ENCODE data around the gene ERBB2. TPM values are rescaled to one million over a fixed set of nuclear protein-coding genes. Genes with fewer than 3 reads are reported as not detected.

Gene ERBB2
- total and polyA plus RNA-seq, 2 of the 4 experiments (the other 2 are of a cell fraction) = 28.7 to 33.3 TPM

GRCh38 chr17:39777534-39778365 is 77.9 kb downstream of the ERBB2 start:
- BruUV-seq (replicated peaks) = no TSS peak
- TF ChIP-seq, protein P1, sequence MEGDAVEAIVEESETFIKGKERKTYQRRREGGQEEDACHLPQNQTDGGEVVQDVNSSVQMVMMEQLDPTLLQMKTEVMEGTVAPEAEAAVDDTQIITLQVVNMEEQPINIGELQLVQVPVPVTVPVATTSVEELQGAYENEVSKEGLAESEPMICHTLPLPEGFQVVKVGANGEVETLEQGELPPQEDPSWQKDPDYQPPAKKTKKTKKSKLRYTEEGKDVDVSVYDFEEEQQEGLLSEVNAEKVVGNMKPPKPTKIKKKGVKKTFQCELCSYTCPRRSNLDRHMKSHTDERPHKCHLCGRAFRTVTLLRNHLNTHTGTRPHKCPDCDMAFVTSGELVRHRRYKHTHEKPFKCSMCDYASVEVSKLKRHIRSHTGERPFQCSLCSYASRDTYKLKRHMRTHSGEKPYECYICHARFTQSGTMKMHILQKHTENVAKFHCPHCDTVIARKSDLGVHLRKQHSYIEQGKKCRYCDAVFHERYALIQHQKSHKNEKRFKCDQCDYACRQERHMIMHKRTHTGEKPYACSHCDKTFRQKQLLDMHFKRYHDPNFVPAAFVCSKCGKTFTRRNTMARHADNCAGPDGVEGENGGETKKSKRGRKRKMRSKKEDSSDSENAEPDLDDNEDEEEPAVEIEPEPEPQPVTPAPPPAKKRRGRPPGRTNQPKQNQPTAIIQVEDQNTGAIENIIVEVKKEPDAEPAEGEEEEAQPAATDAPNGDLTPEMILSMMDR (conservative IDR thresholded peaks at IDR 0.05; ENCODE audit: low read depth, low read length) = no peak
- no peak for TF ChIP-seq RFX5 (IDR thresholded peaks at IDR 0.05; ENCODE audit: low read depth, low read length)
- no peak for TF ChIP-seq SMC3 (IDR thresholded peaks at IDR 0.05; ENCODE audit: low read depth, low read length)
- TF ChIP-seq POLR2A (IDR thresholded peaks at IDR 0.05; ENCODE audit: low read depth, low read length) = no peak
- no peak for TF ChIP-seq CEBPB (IDR thresholded peaks at IDR 0.05; ENCODE audit: low read depth, low read length)
- TF ChIP-seq FOS (IDR thresholded peaks at IDR 0.05; ENCODE audit: low read depth, low read length) = no peak
- no peak for TF ChIP-seq USF2 (IDR thresholded peaks at IDR 0.05; ENCODE audit: low read depth, low read length)
- TF ChIP-seq MAFK (IDR thresholded peaks at IDR 0.05; ENCODE audit: low read depth, low read length) = no peak
- TF ChIP-seq BHLHE40 (IDR thresholded peaks at IDR 0.05; ENCODE audit: low read depth, low read length) = no peak
- no peak for TF ChIP-seq RCOR1 (IDR thresholded peaks at IDR 0.05; ENCODE audit: insufficient replicate concordance, low read length)
- TF ChIP-seq RAD21 (IDR thresholded peaks at IDR 0.05; ENCODE audit: low read length) = no peak
- no peak for TF ChIP-seq ELK1 (IDR thresholded peaks at IDR 0.05; ENCODE audit: borderline replicate concordance, low read depth, low read length)
- no peak for TF ChIP-seq MXI1 (IDR thresholded peaks at IDR 0.05; ENCODE audit: borderline replicate concordance, low read depth, low read length)
- TF ChIP-seq MAZ (IDR thresholded peaks at IDR 0.05; ENCODE audit: borderline replicate concordance, low read depth, low read length) = no peak
- no peak for TF ChIP-seq NFE2L2 (IDR thresholded peaks at IDR 0.05; ENCODE audit: low read depth, low read length)

More at GRCh38 chr17:39777534-39778365, 77.9 kb downstream of the ERBB2 start:
- H3K4me1 ChIP-seq (ENCODE audit: control insufficient read depth, insufficient read depth, low read length) = no peaks in the 10 kb centered on the region
- WGBS, 2 experiments (ENCODE audit: extremely low coverage in 2 of 2, insufficient read length in 1 of 2) = no CpG with 5 or more reads among the region's 11 CpGs
- DNase-seq = no peak
- H4K5ac ChIP-seq (ENCODE audit: low read depth, low read length) = no peak overlapping the region
- H3K4ac ChIP-seq (ENCODE audit: low read depth, low read length) = no peak overlapping the region
- no peak overlapping the region for H2BK120ac ChIP-seq (ENCODE audit: low read depth, low read length)
- H4K8ac ChIP-seq (ENCODE audit: low read depth in 2 of 2, low read length in 2 of 2) = no peak overlapping the region
- no peak overlapping the region for H3K4me2 ChIP-seq (ENCODE audit: low read depth, low read length)
- H3K14ac ChIP-seq (replicated peaks; ENCODE audit: low read depth, low read length) = no peak overlapping the region
- ChIA-PET CTCF (no interaction called here), POLR2A (ENCODE audit: unreplicated experiment) (no interaction called here)
- intact Hi-C loops (cut with micrococcal nuclease) = loop anchor here (5.0 kb wide), 1 partner anchor 80 kb away; no protein-coding TSS in a partner anchor
- H2BK15ac ChIP-seq (ENCODE audit: low read depth, low read length) = no peak overlapping the region
- H3K79me1 ChIP-seq (ENCODE audit: low read depth in 1 of 2, low read length in 2 of 2) = no peaks in the 10 kb centered on the region
- no peaks in the 10 kb centered on the region for H3K9me3 ChIP-seq (ENCODE audit: control insufficient read depth, insufficient read depth, low read length)
- H3K18ac ChIP-seq (ENCODE audit: low read depth, low read length) = no peak overlapping the region
- ATAC-seq (ENCODE audit: low read depth) = no peak
- H3K23ac ChIP-seq (ENCODE audit: low read depth, low read length) = no peak overlapping the region
- H3K56ac ChIP-seq (ENCODE audit: extremely low read depth, insufficient read depth, low read length) = no peak overlapping the region
- H3K27ac ChIP-seq (ENCODE audit: insufficient read depth, low read length) = no peak overlapping the region
- H3K9me1 ChIP-seq (ENCODE audit: insufficient read depth, low read length) = no peaks in the 10 kb centered on the region
- H4K91ac ChIP-seq (ENCODE audit: insufficient read depth, low read depth, low read length) = no peak overlapping the region
- no peak overlapping the region for H2BK5ac ChIP-seq (ENCODE audit: low read depth, low read length, poor library complexity, severe bottlenecking)
- H4K20me1 ChIP-seq (ENCODE audit: insufficient read depth, low read length) = no peaks in the 10 kb centered on the region
- H3K9ac ChIP-seq (ENCODE audit: low read depth, low read length) = no peak overlapping the region
- in situ Hi-C loops (cut with MboI; ENCODE audit: low sequenced_read_pairs) = loop anchor here (10.0 kb wide), 1 partner anchor 197 kb away; no protein-coding TSS in a partner anchor
- no peak overlapping the region for H2BK20ac ChIP-seq (ENCODE audit: low read depth, low read length)
- no peak overlapping the region for H2AFZ ChIP-seq (replicated peaks; ENCODE audit: low read length, poor library complexity)
- peaks cover 59% of the 10 kb centered on the region for H3K27me3 ChIP-seq (ENCODE audit: control insufficient read depth, insufficient read depth, low read length)
- no peak overlapping the region for H2AK5ac ChIP-seq (ENCODE audit: low read depth, low read length)
- no peak overlapping the region for H2AK9ac ChIP-seq (replicated peaks; ENCODE audit: low read depth, low read length, poor library complexity)
- no peak overlapping the region for H3K4me3 ChIP-seq (ENCODE audit: insufficient read depth, low read depth, low read length)
- dilution Hi-C loops (cut with HindIII; ENCODE audit: low sequenced_read_pairs, unreplicated experiment) = no loop called here
- no peaks in the 10 kb centered on the region for H3K36me3 ChIP-seq (ENCODE audit: control insufficient read depth, insufficient read depth, low read length)

Measured in IMR-90 (cell line).